DND-41 (cell line): ENCODE results near the gene PHLPP1.

Experiments
- ATAC-seq: fragments of 200-7000 bp; cut with Tn5 transposase; 3 replicates; pipeline ENCODE4 v1.9.1; 2021; ENCODE audit warnings: low read depth; ENCODE audit not compliant: insufficient read depth
- DNase-seq: peaks from one replicate; pipeline ENCODE4 v3.0.0-alpha.2; 2020
- H2AFZ ChIP-seq: 2 replicates; pipeline ENCODE4 v1.6.0; 2012; ENCODE audit warnings: low read depth, low read length
- H3K27ac ChIP-seq: 2 replicates; pipeline ENCODE4 v1.5.1; 2012; ENCODE audit warnings: low read length, inconsistent platforms
- H3K27me3 ChIP-seq: fragments of 200-600 bp; sonication (generic); 2 replicates; pipeline ENCODE4 v1.6.0; 2012; ENCODE audit warnings: low read length, mild to moderate bottlenecking, inconsistent platforms; ENCODE audit not compliant: insufficient read depth, poor library complexity
- H3K36me3 ChIP-seq: 2 replicates; pipeline ENCODE4 v1.5.1; 2012; ENCODE audit warnings: low read length, inconsistent platforms; ENCODE audit not compliant: insufficient read depth
- H3K4me1 ChIP-seq: 2 replicates; pipeline ENCODE4 v1.5.1; 2012; ENCODE audit warnings: mild to moderate bottlenecking, low read length; ENCODE audit not compliant: insufficient read depth
- H3K4me2 ChIP-seq: 2 replicates; pipeline ENCODE4 v1.6.0; 2012; ENCODE audit warnings: mild to moderate bottlenecking, moderate library complexity, low read length, inconsistent platforms; ENCODE audit not compliant: insufficient read depth
- H3K4me3 ChIP-seq, 2 experiments: fragments of 200-600 bp in 1 of 2; shearing (Covaris generic) in 1 of 2; 2 replicates each; pipeline ENCODE4 v1.5.1; 2012 to 2016; ENCODE audit warnings: inconsistent platforms in 2 of 2, low read length in 2 of 2, mild to moderate bottlenecking in 2 of 2, low read depth in 1 of 2, moderate library complexity in 1 of 2
- H3K79me2 ChIP-seq: 2 replicates; pipeline ENCODE4 v1.6.0; 2012; ENCODE audit warnings: low read length, inconsistent platforms; ENCODE audit not compliant: insufficient read depth
- H3K9ac ChIP-seq: 2 replicates; pipeline ENCODE4 v1.6.0; 2012; ENCODE audit warnings: low read depth, mild to moderate bottlenecking, inconsistent platforms, low read length, moderate library complexity
- H3K9me3 ChIP-seq: 2 replicates; pipeline ENCODE4 v1.5.1; 2012; ENCODE audit warnings: low read length, moderate library complexity, mild to moderate bottlenecking, inconsistent platforms; ENCODE audit not compliant: insufficient read depth, severe bottlenecking
- H4K20me1 ChIP-seq: 2 replicates; pipeline ENCODE4 v1.6.0; 2012; ENCODE audit warnings: low read length; ENCODE audit not compliant: insufficient read depth
- EZH2 ChIP-seq: IDR thresholded peaks from 3 replicates; pipeline ENCODE4 v1.6.1; 2012; ENCODE audit warnings: borderline replicate concordance, low read depth, mild to moderate bottlenecking, moderate library complexity, low read length, inconsistent platforms; ENCODE audit not compliant: severe bottlenecking
- TF ChIP-seq, protein P1 (sequence below): IDR thresholded peaks from 2 replicates; pipeline ENCODE4 v1.5.1; 2012; ENCODE audit warnings: borderline replicate concordance, low read length, moderate library complexity, mild to moderate bottlenecking; ENCODE audit not compliant: poor library complexity, severe bottlenecking; ENCODE audit errors: extremely low read depth

PHLPP1 gene

DNA sequence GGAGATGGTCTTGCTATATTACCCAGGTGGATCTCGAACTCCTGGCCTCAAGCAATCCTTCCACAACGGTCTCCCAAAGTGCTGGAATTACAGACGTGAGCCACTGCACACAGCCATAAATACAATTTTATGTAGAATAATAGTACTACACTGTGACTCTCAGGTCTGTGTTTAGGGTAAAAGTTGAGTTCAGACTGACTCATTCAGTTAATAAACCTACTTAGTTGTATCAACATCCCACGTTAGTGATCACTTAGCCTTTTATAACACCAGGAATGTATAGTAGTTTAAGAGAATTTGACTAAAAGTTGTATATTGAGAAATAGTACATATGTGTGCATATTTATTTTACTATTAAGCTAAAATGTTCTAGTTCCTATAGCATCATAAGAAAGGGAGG is 237.5 kb downstream of the PHLPP1 start:
- H3K9ac ChIP-seq: no peak overlapping the region
- no peak overlapping the region for H3K27ac ChIP-seq
- H3K4me3 ChIP-seq: no peak overlapping the region
- no peaks in the 10 kb centered on the region for H3K36me3 ChIP-seq
- no peaks in the 10 kb centered on the region for H3K79me2 ChIP-seq
- no peak overlapping the region for H3K4me2 ChIP-seq
- H3K4me1 ChIP-seq: no peaks in the 10 kb centered on the region
- no peaks in the 10 kb centered on the region for H3K27me3 ChIP-seq
- TF ChIP-seq, protein P1, sequence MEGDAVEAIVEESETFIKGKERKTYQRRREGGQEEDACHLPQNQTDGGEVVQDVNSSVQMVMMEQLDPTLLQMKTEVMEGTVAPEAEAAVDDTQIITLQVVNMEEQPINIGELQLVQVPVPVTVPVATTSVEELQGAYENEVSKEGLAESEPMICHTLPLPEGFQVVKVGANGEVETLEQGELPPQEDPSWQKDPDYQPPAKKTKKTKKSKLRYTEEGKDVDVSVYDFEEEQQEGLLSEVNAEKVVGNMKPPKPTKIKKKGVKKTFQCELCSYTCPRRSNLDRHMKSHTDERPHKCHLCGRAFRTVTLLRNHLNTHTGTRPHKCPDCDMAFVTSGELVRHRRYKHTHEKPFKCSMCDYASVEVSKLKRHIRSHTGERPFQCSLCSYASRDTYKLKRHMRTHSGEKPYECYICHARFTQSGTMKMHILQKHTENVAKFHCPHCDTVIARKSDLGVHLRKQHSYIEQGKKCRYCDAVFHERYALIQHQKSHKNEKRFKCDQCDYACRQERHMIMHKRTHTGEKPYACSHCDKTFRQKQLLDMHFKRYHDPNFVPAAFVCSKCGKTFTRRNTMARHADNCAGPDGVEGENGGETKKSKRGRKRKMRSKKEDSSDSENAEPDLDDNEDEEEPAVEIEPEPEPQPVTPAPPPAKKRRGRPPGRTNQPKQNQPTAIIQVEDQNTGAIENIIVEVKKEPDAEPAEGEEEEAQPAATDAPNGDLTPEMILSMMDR: no peak
- DNase-seq: no peak
- no peak overlapping the region for H2AFZ ChIP-seq
- no peak for ATAC-seq
- no peaks in the 10 kb centered on the region for H4K20me1 ChIP-seq
- no peaks in the 10 kb centered on the region for H3K9me3 ChIP-seq

DNA sequence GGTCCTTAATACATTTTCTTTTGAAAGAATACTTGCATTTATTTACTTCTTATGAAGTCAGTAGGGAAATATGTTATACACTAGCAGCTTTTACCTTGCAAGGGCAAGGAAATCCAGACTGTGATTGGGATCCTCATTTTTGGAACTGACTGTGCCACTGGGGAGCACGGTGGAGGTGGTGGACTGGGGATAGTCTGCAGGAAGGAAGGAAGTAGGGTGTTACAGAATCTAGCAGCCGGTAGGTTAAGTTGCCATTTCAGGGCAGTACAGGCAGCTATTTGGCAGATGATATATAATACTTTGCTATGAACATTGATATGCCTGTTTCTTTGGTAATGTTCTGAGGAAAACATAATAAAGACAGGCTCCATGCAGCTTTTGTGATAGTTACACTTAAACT is 238.3 kb downstream of the PHLPP1 start:
- H3K9me3 ChIP-seq: no peaks in the 10 kb centered on the region
- no peaks in the 10 kb centered on the region for H3K79me2 ChIP-seq
- H4K20me1 ChIP-seq: no peaks in the 10 kb centered on the region
- no peak overlapping the region for H3K4me2 ChIP-seq
- ATAC-seq (no peak), DNase-seq (no peak)
- H3K9ac ChIP-seq: no peak overlapping the region
- no peak overlapping the region for H2AFZ ChIP-seq
- no peaks in the 10 kb centered on the region for H3K4me1 ChIP-seq
- H3K36me3 ChIP-seq: no peaks in the 10 kb centered on the region
- no peak overlapping the region for H3K27ac ChIP-seq
- H3K4me3 ChIP-seq: no peak overlapping the region
- no peaks in the 10 kb centered on the region for H3K27me3 ChIP-seq
- TF ChIP-seq, protein P1: no peak

DNA sequence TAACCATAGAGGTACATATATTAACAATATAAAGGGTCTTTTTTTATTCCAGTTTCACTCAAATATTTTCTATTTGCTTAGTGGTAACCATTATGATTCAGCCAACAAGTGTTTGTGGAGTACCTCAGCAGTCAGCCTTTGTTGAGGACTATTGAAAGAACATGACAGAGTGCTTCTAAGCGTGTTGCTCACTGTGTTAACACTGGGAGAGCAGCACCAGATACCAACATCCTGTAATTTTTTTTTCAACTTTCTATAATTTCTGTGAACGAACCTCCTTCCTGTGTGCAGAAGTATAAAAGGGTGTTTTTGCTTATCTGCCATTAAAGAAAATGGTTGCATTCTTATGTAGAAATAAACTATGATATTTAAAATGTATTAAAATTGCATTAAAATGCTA is 239.0 kb downstream of the PHLPP1 start:
- H3K27ac ChIP-seq: no peak overlapping the region
- H3K79me2 ChIP-seq: no peaks in the 10 kb centered on the region
- DNase-seq (no peak), ATAC-seq (peak; percentile 45; the same call in 1 of the 3 replicates)
- no peaks in the 10 kb centered on the region for H3K9me3 ChIP-seq
- no peaks in the 10 kb centered on the region for H3K4me1 ChIP-seq
- H3K27me3 ChIP-seq: no peaks in the 10 kb centered on the region
- H3K4me2 ChIP-seq: no peak overlapping the region
- H3K4me3 ChIP-seq: no peak overlapping the region
- no peak overlapping the region for H2AFZ ChIP-seq
- no peaks in the 10 kb centered on the region for H4K20me1 ChIP-seq
- no peaks in the 10 kb centered on the region for H3K36me3 ChIP-seq
- no peak for TF ChIP-seq EZH2
- TF ChIP-seq, protein P1: no peak
- no peak overlapping the region for H3K9ac ChIP-seq

DNA sequence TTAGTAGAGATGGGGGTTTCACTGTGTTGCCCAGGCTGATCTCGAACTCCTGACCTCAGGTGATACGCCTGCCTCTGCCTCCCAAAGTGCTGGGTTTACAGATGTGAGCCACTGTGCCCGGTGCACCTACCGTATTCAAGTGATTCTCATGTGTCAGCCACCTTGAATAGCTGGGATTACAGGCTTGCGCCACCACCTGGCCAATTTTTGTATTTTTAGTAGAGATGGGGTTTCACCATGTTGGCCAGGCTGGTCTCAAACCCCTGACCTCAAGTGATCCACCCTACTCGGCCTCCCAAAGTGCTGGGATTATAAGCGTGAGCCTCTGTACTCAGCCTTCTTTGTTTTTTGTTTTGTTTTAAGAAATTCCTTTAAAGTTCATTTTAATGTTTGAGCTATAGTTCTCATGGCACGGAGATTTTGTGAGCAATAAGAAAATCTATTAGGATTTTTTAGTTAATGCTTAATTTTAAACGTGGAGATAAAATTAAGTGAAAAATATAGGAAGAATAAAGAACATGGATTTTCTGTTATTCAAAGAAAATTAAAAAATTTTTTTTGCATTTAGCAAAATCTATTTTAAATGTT is 242.6 kb downstream of the PHLPP1 start:
- no peak overlapping the region for H3K4me3 ChIP-seq
- TF ChIP-seq, protein P1: peak; percentile 48
- TF ChIP-seq EZH2: no peak
- H3K9me3 ChIP-seq: no peaks in the 10 kb centered on the region
- no peak overlapping the region for H3K9ac ChIP-seq
- peak; percentile 64 for ATAC-seq
- no peaks in the 10 kb centered on the region for H3K79me2 ChIP-seq
- no peak overlapping the region for H3K27ac ChIP-seq
- H3K4me2 ChIP-seq: no peak overlapping the region
- no peaks in the 10 kb centered on the region for H3K4me1 ChIP-seq
- H3K36me3 ChIP-seq: no peaks in the 10 kb centered on the region
- no peak overlapping the region for H2AFZ ChIP-seq
- DNase-seq: peak; percentile 45
- H4K20me1 ChIP-seq: no peaks in the 10 kb centered on the region
- H3K27me3 ChIP-seq: no peaks in the 10 kb centered on the region
